ENCODE measurements around the gene HMGXB4. TPM values are rescaled to one million over a fixed set of nuclear protein-coding genes. Genes with fewer than 3 reads are reported as not detected.

The HMGXB4 gene
- total and polyA plus RNA-seq, 2 of the 4 experiments (the other 2 are of a cell fraction): 11.8 to 18.5 TPM

DNA sequence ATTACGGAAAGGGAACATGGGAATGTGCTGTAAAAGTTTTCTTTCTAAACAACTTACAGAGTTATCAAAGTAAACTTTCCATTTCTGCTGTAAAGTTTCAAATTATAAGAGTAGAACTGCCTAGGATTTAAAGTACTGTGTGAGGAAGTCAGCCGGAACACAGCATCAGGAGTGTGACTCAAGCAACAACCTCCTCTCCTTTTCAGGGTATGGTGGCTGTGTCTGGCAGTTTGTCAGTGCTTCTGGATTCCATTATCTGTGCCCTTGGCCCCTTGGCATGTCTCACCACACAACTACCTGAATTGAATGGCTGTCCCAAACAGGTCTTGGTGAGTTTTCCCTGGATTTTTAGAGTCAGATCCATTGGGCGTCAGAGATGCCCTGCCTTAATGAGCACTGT lies 35.5 kb downstream of the HMGXB4 start:
- no peak overlapping the region for H4K91ac ChIP-seq (ENCODE audit: insufficient read depth, low read depth, low read length)
- no peaks in the 10 kb centered on the region for H3K9me1 ChIP-seq (ENCODE audit: insufficient read depth, low read length)
- H3K4me1 ChIP-seq (ENCODE audit: control insufficient read depth, insufficient read depth, low read length): no peaks in the 10 kb centered on the region
- H3K9ac ChIP-seq (ENCODE audit: low read depth, low read length): no peak overlapping the region
- no peak overlapping the region for H3K56ac ChIP-seq (ENCODE audit: extremely low read depth, insufficient read depth, low read length)
- no peak overlapping the region for H2AFZ ChIP-seq (replicated peaks; ENCODE audit: low read length, poor library complexity)
- CTCF ChIA-PET: no interaction called here
- H4K8ac ChIP-seq (ENCODE audit: low read depth in 2 of 2, low read length in 2 of 2): no peak overlapping the region
- H3K27ac ChIP-seq (ENCODE audit: insufficient read depth, low read length): no peak overlapping the region
- no peak overlapping the region for H3K4ac ChIP-seq (ENCODE audit: low read depth, low read length)
- dilution Hi-C loops (cut with HindIII; ENCODE audit: low sequenced_read_pairs, unreplicated experiment): no loop called here
- no CpG with 5 or more reads among the region's 3 CpGs for WGBS, 2 experiments (ENCODE audit: extremely low coverage in 2 of 2, insufficient read length in 1 of 2)
- peaks cover 36% of the 10 kb centered on the region for H3K36me3 ChIP-seq (ENCODE audit: control insufficient read depth, insufficient read depth, low read length)
- H3K23ac ChIP-seq (ENCODE audit: low read depth, low read length): no peak overlapping the region
- no peak overlapping the region for H3K18ac ChIP-seq (ENCODE audit: low read depth, low read length)
- DNase-seq: no peak
- no peaks in the 10 kb centered on the region for H4K20me1 ChIP-seq (ENCODE audit: insufficient read depth, low read length)
- no peak overlapping the region for H3K4me3 ChIP-seq (ENCODE audit: insufficient read depth, low read depth, low read length)
- no peak overlapping the region for H3K4me2 ChIP-seq (ENCODE audit: low read depth, low read length)
- no peaks in the 10 kb centered on the region for H3K9me3 ChIP-seq (ENCODE audit: control insufficient read depth, insufficient read depth, low read length)
- intact Hi-C loops (cut with micrococcal nuclease): no loop called here
- TF ChIP-seq CEBPB (IDR thresholded peaks at IDR 0.05; ENCODE audit: low read depth, low read length): no peak
- TF ChIP-seq NFE2L2 (IDR thresholded peaks at IDR 0.05; ENCODE audit: low read depth, low read length): no peak
- TF ChIP-seq, protein P1, sequence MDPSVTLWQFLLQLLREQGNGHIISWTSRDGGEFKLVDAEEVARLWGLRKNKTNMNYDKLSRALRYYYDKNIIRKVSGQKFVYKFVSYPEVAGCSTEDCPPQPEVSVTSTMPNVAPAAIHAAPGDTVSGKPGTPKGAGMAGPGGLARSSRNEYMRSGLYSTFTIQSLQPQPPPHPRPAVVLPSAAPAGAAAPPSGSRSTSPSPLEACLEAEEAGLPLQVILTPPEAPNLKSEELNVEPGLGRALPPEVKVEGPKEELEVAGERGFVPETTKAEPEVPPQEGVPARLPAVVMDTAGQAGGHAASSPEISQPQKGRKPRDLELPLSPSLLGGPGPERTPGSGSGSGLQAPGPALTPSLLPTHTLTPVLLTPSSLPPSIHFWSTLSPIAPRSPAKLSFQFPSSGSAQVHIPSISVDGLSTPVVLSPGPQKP (IDR thresholded peaks at IDR 0.05; ENCODE audit: borderline replicate concordance, low read depth, low read length): no peak
- no peak for TF ChIP-seq POLR2A (IDR thresholded peaks at IDR 0.05; ENCODE audit: low read depth, low read length)
- no peak for TF ChIP-seq BHLHE40 (IDR thresholded peaks at IDR 0.05; ENCODE audit: low read depth, low read length)
- TF ChIP-seq MAZ (IDR thresholded peaks at IDR 0.05; ENCODE audit: borderline replicate concordance, low read depth, low read length): no peak
- TF ChIP-seq RAD21 (IDR thresholded peaks at IDR 0.05; ENCODE audit: low read length): no peak
- TF ChIP-seq CHD1 (IDR thresholded peaks at IDR 0.05; ENCODE audit: low read depth, low read length): no peak
- TF ChIP-seq FOS (IDR thresholded peaks at IDR 0.05; ENCODE audit: low read depth, low read length): no peak
- no peak for TF ChIP-seq RCOR1 (IDR thresholded peaks at IDR 0.05; ENCODE audit: insufficient replicate concordance, low read length)
- TF ChIP-seq RFX5 (IDR thresholded peaks at IDR 0.05; ENCODE audit: low read depth, low read length): no peak
- no peak for TF ChIP-seq MXI1 (IDR thresholded peaks at IDR 0.05; ENCODE audit: borderline replicate concordance, low read depth, low read length)
- TF ChIP-seq, protein P2, sequence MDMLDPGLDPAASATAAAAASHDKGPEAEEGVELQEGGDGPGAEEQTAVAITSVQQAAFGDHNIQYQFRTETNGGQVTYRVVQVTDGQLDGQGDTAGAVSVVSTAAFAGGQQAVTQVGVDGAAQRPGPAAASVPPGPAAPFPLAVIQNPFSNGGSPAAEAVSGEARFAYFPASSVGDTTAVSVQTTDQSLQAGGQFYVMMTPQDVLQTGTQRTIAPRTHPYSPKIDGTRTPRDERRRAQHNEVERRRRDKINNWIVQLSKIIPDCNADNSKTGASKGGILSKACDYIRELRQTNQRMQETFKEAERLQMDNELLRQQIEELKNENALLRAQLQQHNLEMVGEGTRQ (IDR thresholded peaks at IDR 0.05; ENCODE audit: low read depth, low read length): no peak
- no peak for TF ChIP-seq MAFK (IDR thresholded peaks at IDR 0.05; ENCODE audit: low read depth, low read length)
- TF ChIP-seq SMC3 (IDR thresholded peaks at IDR 0.05; ENCODE audit: low read depth, low read length): no peak
- TF ChIP-seq, protein P3, sequence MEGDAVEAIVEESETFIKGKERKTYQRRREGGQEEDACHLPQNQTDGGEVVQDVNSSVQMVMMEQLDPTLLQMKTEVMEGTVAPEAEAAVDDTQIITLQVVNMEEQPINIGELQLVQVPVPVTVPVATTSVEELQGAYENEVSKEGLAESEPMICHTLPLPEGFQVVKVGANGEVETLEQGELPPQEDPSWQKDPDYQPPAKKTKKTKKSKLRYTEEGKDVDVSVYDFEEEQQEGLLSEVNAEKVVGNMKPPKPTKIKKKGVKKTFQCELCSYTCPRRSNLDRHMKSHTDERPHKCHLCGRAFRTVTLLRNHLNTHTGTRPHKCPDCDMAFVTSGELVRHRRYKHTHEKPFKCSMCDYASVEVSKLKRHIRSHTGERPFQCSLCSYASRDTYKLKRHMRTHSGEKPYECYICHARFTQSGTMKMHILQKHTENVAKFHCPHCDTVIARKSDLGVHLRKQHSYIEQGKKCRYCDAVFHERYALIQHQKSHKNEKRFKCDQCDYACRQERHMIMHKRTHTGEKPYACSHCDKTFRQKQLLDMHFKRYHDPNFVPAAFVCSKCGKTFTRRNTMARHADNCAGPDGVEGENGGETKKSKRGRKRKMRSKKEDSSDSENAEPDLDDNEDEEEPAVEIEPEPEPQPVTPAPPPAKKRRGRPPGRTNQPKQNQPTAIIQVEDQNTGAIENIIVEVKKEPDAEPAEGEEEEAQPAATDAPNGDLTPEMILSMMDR (conservative IDR thresholded peaks at IDR 0.05; ENCODE audit: low read depth, low read length): no peak
- no peak overlapping the region for H2AK5ac ChIP-seq (ENCODE audit: low read depth, low read length)
- in situ Hi-C loops (cut with MboI; ENCODE audit: low sequenced_read_pairs): no loop called here
- H2BK120ac ChIP-seq (ENCODE audit: low read depth, low read length): no peak overlapping the region
- H2BK20ac ChIP-seq (ENCODE audit: low read depth, low read length): no peak overlapping the region
- H3K27me3 ChIP-seq (ENCODE audit: control insufficient read depth, insufficient read depth, low read length): no peaks in the 10 kb centered on the region
- peak; percentile 59 for ATAC-seq (ENCODE audit: low read depth)
- H4K5ac ChIP-seq (ENCODE audit: low read depth, low read length): no peak overlapping the region
- 0 out of 4 replicates have a peak, but pooled peaks cover 0 to 3% of the 10 kb centered on the region in 2 experiments for H3K79me1 ChIP-seq (ENCODE audit: low read depth in 1 of 2, low read length in 2 of 2)
- H3K14ac ChIP-seq (replicated peaks; ENCODE audit: low read depth, low read length): no peak overlapping the region
- no peak overlapping the region for H2BK5ac ChIP-seq (ENCODE audit: low read depth, low read length, poor library complexity, severe bottlenecking)
- H2AK9ac ChIP-seq (replicated peaks; ENCODE audit: low read depth, low read length, poor library complexity): no peak overlapping the region
- POLR2A ChIA-PET (ENCODE audit: unreplicated experiment): no interaction called here
- no peak overlapping the region for H2BK15ac ChIP-seq (ENCODE audit: low read depth, low read length)
- BruUV-seq (replicated peaks): no TSS peak

Data from IMR-90 (cell line).